Activated gamma-delta T cell treated with Interleukin-2 at 50 U/mL for 16 hours (primary cell): Measurements from ENCODE around the gene ACTL8.

Source experiments
- DNase-seq: peaks from one replicate; pipeline ENCODE4 v3.0.0-alpha.2; 2020

Gene ACTL8

GRCh38 chr1:17851056-17851455 is 95.9 kb downstream of the ACTL8 start:
- DNase-seq: no peak

- no peak for DNase-seq
Observed at GRCh38 chr1:17852383-17852782, 97.2 kb downstream of the ACTL8 start.

- no peak for DNase-seq
Observed at GRCh38 chr1:17853241-17853935, 98.3 kb downstream of the ACTL8 start.

- no peak for DNase-seq
Observed at GRCh38 chr1:17856496-17857108, 101.5 kb downstream of the ACTL8 start.

- no peak for DNase-seq
Observed at GRCh38 chr1:17857109-17857499, 102.0 kb downstream of the ACTL8 start.

GRCh38 chr1:17857996-17858395 is 102.9 kb downstream of the ACTL8 start:
- DNase-seq: no peak

GRCh38 chr1:17860812-17861211 is 105.7 kb downstream of the ACTL8 start:
- no peak for DNase-seq

GRCh38 chr1:17861685-17862084 is 106.6 kb downstream of the ACTL8 start:
- DNase-seq: no peak

- no peak for DNase-seq
Observed at GRCh38 chr1:17862121-17862520, 107.0 kb downstream of the ACTL8 start.

- DNase-seq: no peak
Observed at GRCh38 chr1:17865912-17866739, 111.0 kb downstream of the ACTL8 start.

GRCh38 chr1:17866740-17867029 is 111.6 kb downstream of the ACTL8 start:
- DNase-seq: no peak

GRCh38 chr1:17867470-17867869 is 112.3 kb downstream of the ACTL8 start:
- no peak for DNase-seq

GRCh38 chr1:17869815-17870214 is 114.7 kb downstream of the ACTL8 start:
- no peak for DNase-seq

- no peak for DNase-seq
Observed at GRCh38 chr1:17870679-17871078, 115.5 kb downstream of the ACTL8 start.

- no peak for DNase-seq
Observed at GRCh38 chr1:17873007-17873675, 118.0 kb downstream of the ACTL8 start.

- no peak for DNase-seq
Observed at GRCh38 chr1:17874231-17874630, 119.1 kb downstream of the ACTL8 start.

- DNase-seq: no peak
Observed at GRCh38 chr1:17874710-17875109, 119.6 kb downstream of the ACTL8 start.

- no peak for DNase-seq
Observed at GRCh38 chr1:17875171-17875881, 120.2 kb downstream of the ACTL8 start.

- no peak for DNase-seq
Observed at GRCh38 chr1:17875882-17876280, 120.7 kb downstream of the ACTL8 start.
